GM11168 (cell line): Measurements from ENCODE around the gene RALGAPA2.
"Not testable (repeated sequence)": the region's sequence is repeated elsewhere in the genome, so short reads cannot be mapped to it uniquely, and the experiment has no call there.

Source experiments
- in situ Hi-C: fragments of 300-500 bp; cut with MboI; formaldehyde crosslinking; loops from one replicate; pipeline ENCODE4 v1.12.0; 2022; ENCODE audit warnings: low sequenced_read_pairs; ENCODE audit not compliant: unreplicated experiment

Gene RALGAPA2

DNA sequence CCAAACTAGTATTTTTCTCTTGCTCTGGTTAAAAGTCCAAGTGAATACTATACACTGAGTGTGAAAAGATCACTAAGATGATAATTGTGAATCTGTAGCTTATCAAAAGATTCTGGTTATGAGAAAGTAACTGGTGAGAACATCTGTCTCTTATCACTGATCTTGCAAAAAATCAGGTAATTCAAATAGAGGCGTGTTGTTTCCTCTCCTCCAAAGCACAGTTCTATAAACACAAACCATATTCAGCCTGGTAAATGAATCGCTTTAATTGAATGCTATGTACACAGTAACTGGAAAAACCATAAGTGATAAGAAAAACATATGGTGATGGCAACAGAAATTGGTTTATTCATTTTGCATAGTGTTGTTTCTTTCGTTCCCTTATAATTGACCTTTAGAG, 161.0 kb downstream of the RALGAPA2 start:
- in situ Hi-C loops, result loop anchor here (25.0 kb wide), 1 partner anchor 464 kb away; no protein-coding TSS in a partner anchor

DNA sequence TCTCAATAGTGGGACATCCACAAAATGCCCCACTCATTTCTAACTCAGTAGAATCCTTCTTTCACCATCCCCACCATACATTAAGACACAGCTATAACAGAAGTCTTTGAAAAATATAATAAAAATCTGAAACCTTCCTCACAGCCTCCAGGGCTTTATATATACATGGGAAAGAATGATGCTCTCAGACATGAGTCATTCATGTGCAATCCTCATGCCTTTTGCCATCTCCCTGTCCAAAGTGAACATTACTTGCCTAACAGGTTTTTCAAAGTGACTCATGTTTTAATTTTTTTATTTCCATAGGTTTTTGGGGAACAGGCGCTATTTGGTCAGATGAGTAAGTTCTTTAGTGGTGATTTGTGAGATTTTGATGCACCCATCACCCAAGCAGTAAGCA, 162.7 kb downstream of the RALGAPA2 start:
- in situ Hi-C loops, result loop anchor here (25.0 kb wide), 1 partner anchor 462 kb away; no protein-coding TSS in a partner anchor

DNA sequence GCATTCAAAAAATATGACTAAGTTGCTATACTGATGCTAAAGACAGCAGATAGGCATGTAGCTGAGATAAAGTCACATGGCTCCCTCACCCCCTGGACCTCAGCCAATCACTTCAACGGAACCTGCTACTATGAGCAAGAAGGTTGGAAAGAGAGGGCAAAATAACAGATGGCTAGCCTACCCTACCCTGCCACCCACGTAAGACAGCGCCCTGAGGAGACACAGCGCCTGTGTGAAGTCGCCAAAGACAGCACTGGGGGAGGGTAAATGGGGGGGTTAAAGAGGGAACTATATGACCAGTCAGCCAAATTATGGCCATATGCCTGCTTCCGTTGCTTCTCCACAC, 163.2 kb downstream of the RALGAPA2 start:
- in situ Hi-C loops, result no loop called here

DNA sequence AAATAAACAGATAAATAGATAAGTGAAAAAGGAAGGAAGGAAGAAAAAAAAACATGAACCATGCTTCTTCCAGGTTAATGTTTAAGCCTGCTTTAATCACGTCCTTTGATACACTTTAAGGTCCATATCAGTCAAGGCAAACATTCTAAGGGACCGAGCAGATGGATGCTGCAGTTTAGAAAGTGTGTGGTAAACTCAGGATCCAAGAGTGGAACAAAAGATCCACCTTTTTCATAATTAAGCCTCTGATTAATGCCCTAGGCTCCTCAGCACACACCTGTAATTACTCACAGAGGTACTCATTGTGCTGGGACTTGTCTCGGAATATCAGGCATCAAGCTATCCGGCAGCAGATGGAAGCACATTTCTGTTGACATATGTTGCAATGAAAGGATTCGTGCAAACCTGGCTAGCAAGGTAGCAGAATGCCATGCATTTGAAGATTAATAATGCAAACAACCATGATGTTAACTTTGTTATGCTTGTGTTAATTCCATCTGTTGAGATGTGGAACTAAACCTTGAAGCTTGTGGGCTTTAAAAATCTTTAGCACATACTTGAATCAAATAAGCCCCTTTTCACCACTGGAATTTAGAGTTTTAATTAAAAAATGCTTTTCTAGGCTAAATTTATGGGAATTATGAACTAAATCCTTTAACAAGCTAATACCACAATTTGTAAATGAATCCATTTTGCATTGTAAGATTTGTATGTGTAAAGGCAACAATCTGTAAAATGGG, 163.7 kb downstream of the RALGAPA2 start:
- in situ Hi-C loops, result no loop called here

GRCh38 chr20:20547876-20548266, 164.6 kb downstream of the RALGAPA2 start:
- in situ Hi-C loops, result no loop called here

- in situ Hi-C loops, result no loop called here
Measured at GRCh38 chr20:20547221-20547875, 165.1 kb downstream of the RALGAPA2 start.

DNA sequence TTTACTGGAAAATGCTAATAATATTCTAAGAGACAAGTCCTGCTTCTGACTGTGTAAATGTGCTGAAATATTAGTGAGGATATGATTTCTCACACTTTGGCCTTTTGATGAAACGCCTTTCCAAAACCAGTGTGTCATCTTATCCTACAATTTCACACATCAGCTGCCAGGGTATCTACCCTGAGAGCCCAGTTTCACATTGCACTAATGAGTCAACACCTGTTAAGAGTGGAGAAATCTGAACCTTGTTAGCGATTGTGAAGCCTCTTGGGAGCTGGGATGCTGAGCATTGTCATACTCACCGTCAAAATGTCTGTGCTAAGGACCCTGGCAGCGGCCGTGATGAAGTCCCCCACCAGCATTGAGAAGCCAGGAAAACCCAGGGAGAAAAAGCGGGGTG, 166.0 kb downstream of the RALGAPA2 start:
- in situ Hi-C loops, result no loop called here

DNA sequence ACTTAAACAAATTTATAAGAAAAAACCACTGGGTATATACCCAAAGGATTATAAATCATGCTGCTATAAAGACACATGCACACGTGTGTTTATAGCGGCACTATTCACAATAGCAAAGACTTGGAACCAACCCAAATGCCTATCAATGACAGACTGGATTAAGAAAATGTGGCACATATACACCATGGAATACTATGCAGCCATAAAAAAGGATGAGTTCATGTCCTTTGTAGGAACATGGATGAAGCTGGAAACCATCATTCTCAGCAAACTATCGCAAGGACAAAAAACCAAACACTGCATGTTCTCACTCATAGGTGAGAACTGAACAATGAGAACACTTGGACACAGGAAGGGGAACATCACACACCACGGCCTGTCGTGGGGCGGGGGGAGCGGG, 169.1 kb downstream of the RALGAPA2 start:
- in situ Hi-C loops, result not testable (repeated sequence)

DNA sequence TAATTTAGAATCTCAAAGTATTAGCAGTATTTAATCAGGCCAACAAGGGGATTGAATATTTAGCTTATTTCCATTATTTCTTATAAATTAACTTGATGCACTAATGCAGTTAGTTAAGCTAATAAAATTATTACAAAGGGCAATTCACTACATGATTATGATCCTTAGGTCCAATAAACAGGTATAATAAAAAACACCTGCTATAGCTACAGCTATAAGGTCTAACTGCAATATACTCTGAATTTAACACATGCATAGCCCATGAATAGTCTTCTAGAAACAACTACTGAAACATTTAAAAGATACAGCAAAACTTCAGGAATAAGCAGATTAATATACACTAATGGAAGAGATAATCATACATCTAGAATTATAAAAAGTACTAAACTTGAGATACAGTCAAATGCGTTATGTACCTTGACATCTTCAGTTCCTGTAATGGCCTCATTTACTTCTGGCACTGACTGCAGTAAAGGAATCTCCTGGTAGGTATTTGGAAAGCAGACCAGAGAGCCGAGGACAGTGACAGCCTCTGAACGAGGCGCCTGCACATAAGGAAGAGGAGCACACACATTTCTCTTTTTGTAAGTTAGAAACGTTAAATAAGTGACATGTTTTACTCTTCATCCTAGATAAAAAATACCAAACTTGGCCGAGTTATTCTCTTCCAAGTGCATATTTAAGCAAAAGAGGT, 176.1 kb downstream of the RALGAPA2 start:
- in situ Hi-C loops, result no loop called here

- in situ Hi-C loops, result no loop called here
Measured at GRCh38 chr20:20535051-20535450, 177.4 kb downstream of the RALGAPA2 start.

GRCh38 chr20:20531283-20531682, 181.2 kb downstream of the RALGAPA2 start:
- in situ Hi-C loops, result no loop called here

DNA sequence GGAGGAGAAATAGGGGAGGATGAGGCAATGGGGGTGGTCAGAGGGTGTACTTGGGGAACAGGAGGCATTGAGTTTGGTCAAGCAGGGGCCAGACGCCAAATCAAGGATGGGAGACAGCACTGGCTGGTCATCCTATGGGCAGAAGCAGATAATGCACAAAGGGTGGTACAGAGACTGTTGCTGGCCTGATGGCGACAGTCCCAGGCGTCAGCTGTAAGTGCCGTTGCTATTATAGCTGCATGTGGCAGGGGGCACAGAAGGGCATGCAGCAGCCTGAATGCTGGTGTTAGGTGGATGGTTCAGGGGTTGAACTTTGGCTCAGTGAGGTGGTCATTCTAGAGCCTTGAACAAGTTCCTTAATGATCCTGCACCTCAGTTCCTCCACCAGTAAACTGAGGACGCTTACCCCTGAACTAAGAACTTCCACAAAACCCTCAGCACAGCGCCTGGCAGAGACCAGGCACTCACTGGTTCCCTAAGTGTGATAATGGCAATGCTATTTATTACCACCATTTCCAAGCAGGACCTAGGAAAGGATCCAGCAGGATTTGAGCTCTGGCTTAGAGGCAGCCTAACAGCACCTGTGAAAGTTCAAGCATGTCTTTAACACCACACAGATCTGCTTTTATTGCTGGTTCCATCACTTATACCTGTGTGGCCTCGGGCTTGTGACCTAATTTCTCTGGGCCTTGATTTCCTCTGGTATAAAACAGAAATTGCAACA, 181.9 kb downstream of the RALGAPA2 start:
- in situ Hi-C loops, result no loop called here

- in situ Hi-C loops, result no loop called here
Measured at GRCh38 chr20:20529597-20529996, 182.8 kb downstream of the RALGAPA2 start.

- in situ Hi-C loops, result no loop called here
Measured at GRCh38 chr20:20528861-20529260, 183.6 kb downstream of the RALGAPA2 start.

DNA sequence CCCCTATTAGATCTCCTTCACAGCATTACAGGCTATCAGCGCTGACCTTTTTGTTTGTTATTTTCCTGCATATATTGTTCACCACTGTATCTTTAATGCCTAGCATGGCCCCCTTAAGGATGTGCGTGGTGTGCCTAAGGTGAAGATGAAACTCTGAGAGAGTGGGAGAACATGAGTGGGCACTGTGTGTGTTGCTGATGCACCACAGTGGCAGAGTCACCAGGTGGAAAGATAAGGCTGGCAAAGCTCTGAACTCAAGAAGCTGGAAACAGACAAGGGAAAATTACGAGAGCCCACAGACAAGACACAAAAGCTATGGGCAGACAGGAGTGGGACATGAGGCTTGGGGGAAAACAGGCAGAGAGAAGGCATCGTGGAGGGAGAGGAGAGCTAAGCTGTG, 184.8 kb downstream of the RALGAPA2 start:
- in situ Hi-C loops, result no loop called here

- in situ Hi-C loops, result no loop called here
Measured at GRCh38 chr20:20525756-20526155, 186.7 kb downstream of the RALGAPA2 start.

DNA sequence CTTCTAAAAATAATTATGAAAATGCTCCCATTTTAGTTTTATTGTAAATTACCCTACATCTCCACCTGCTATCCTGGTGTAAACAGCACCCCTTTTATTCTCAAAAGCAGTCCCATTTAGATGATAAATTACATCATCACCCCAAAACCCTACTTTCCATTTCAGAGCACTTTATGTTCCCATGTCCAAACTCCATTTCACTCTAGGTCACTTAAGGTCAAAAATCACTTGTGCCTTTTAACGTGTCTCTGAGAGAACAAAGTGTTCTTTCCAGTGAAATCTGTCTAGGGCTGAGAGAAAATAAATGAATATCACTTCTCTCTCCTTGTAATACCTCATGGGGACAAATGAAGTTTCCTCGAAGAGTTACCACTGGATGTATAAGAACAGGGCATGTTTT, 187.2 kb downstream of the RALGAPA2 start:
- in situ Hi-C loops, result no loop called here

DNA sequence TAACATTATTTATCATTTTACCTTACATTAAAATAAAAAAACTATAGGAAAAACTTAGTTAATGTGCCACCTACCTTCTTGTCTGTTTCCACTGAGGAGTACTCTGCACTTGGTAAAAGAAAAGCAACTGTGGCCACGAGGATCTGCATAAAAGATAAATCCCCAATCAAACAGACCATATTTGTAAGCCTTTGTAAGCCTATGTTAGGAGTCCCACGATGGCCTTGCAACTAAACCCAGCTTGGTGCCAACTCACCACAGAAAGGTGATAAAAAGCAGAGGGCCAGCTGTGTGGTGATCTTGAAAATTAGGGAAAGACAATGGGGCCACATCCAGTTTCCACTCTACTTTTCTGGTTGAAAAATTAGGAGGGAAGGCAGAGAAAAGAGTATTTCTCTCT, 187.7 kb downstream of the RALGAPA2 start:
- in situ Hi-C loops, result no loop called here

GRCh38 chr20:20521736-20522135, 190.7 kb downstream of the RALGAPA2 start:
- in situ Hi-C loops, result no loop called here

GRCh38 chr20:20520776-20521175, 191.7 kb downstream of the RALGAPA2 start:
- in situ Hi-C loops, result no loop called here

- in situ Hi-C loops, result no loop called here
Measured at GRCh38 chr20:20519269-20519668, 193.2 kb downstream of the RALGAPA2 start.
